ENCODE data around the gene NLGN1.
"Not testable (repeated sequence)": the region's sequence is repeated elsewhere in the genome, so short reads cannot be mapped to it uniquely, and the experiment has no call there.

The NLGN1 gene

GRCh38 chr3:173583496-173583895, 186.0 kb downstream of the NLGN1 start:
- DNase-seq: no peak

- peak; percentile 38 for DNase-seq
Observed at GRCh38 chr3:173584093-173584837, 186.7 kb downstream of the NLGN1 start.

- peak; percentile 32 for DNase-seq
Observed at GRCh38 chr3:173584838-173585831, 187.6 kb downstream of the NLGN1 start.

- DNase-seq: no peak
Observed at GRCh38 chr3:173586166-173586565, 188.6 kb downstream of the NLGN1 start.

GRCh38 chr3:173587055-173587454, 189.5 kb downstream of the NLGN1 start:
- no peak for DNase-seq

GRCh38 chr3:173588556-173588955, 191.0 kb downstream of the NLGN1 start:
- DNase-seq: no peak

GRCh38 chr3:173589116-173589515, 191.6 kb downstream of the NLGN1 start:
- DNase-seq: no peak

GRCh38 chr3:173591401-173591800, 193.9 kb downstream of the NLGN1 start:
- DNase-seq: no peak

GRCh38 chr3:173594881-173595280, 197.3 kb downstream of the NLGN1 start:
- not testable (repeated sequence) for DNase-seq

GRCh38 chr3:173599673-173600072, 202.1 kb downstream of the NLGN1 start:
- DNase-seq: no peak

- no peak for DNase-seq
Observed at GRCh38 chr3:173614522-173614921, 217.0 kb downstream of the NLGN1 start.

GRCh38 chr3:173615661-173616060, 218.1 kb downstream of the NLGN1 start:
- DNase-seq: no peak

GRCh38 chr3:173617490-173617889, 219.9 kb downstream of the NLGN1 start:
- DNase-seq: no peak

GRCh38 chr3:173618148-173618547, 220.6 kb downstream of the NLGN1 start:
- DNase-seq: no peak

GRCh38 chr3:173618703-173619102, 221.2 kb downstream of the NLGN1 start:
- no peak for DNase-seq

- no peak for DNase-seq
Observed at GRCh38 chr3:173622166-173622565, 224.6 kb downstream of the NLGN1 start.

GRCh38 chr3:173624086-173624485, 226.5 kb downstream of the NLGN1 start:
- no peak for DNase-seq

GRCh38 chr3:173630849-173631248, 233.3 kb downstream of the NLGN1 start:
- no peak for DNase-seq

- no peak for DNase-seq
Observed at GRCh38 chr3:173632945-173633344, 235.4 kb downstream of the NLGN1 start.

GRCh38 chr3:173635826-173636225, 238.3 kb downstream of the NLGN1 start:
- DNase-seq: no peak

- DNase-seq: no peak
Observed at GRCh38 chr3:173639098-173639497, 241.6 kb downstream of the NLGN1 start.

GRCh38 chr3:173641696-173642095, 244.2 kb downstream of the NLGN1 start:
- DNase-seq: no peak

Measured in NCI-H345 (cell line).